Upper lobe of left lung (tissue), 4 donors: ENCODE results near the gene FAM3B.
A peak's percentile ranks its signal among the peaks of the same experiment; 100 is the strongest.

Experiments used
- CTCF ChIP-seq, 6 experiments: fragments of 450-650 bp in 4 of 6; fragments of 200-600 bp in 2 of 6; sonication (generic) in 2 of 6; IDR thresholded peaks; one replicate each; pipeline ENCODE4 v1.5.1; 2016 to 2019; ENCODE audit warnings: antibody characterized with exemption in 6 of 6
- EP300 ChIP-seq, 4 donors: sonication (generic); formaldehyde crosslinking; IDR thresholded peaks; one replicate each; pipeline ENCODE4 v1.5.1; 2017; ENCODE audit warnings: antibody characterized with exemption in 4 of 4, control low read depth in 2 of 4
- POLR2A ChIP-seq, 4 donors: fragments of 450-650 bp; IDR thresholded peaks; one replicate each; pipeline ENCODE4 v1.5.1; 2016 to 2017; ENCODE audit warnings: antibody characterized with exemption in 4 of 4, mild to moderate bottlenecking in 2 of 4
- POLR2AphosphoS5 ChIP-seq, 2 donors: sonication (generic); formaldehyde crosslinking; IDR thresholded peaks; one replicate each; pipeline ENCODE4 v1.5.1; 2017; ENCODE audit warnings: antibody characterized with exemption in 2 of 2

GRCh38 chr21:41361786-41362604, 45.4 kb downstream of the FAM3B start, which contains the start of gene MX2:
- TF ChIP-seq CTCF (IDR thresholded peaks at IDR 0.05) (no peak), POLR2A (IDR thresholded peaks at IDR 0.05) (peak in 3 of 4 donors; percentile 7 to 64 (median 27)), EP300 (IDR thresholded peaks at IDR 0.05) (peak in 3 of 4 donors; percentile 24 to 60 (median 39)), POLR2AphosphoS5 (IDR thresholded peaks at IDR 0.05) (peak; percentile 70 to 80)
